HG02852 (cell line): Measurements from ENCODE around the gene COL20A1.

Source experiments
- ATAC-seq: cut with Tn5 transposase; IDR thresholded peaks from one replicate; pipeline ENCODE4 v1.9.1; 2021; ENCODE audit warnings: mild to moderate bottlenecking, moderate library complexity; ENCODE audit not compliant: unreplicated experiment

Gene COL20A1

GRCh38 chr20:63277466-63278272 lies 15.3 kb upstream of the COL20A1 start:
- ATAC-seq = no peak

- no peak for ATAC-seq
These were observed 14.3 kb upstream of the COL20A1 start for GRCh38 chr20:63278661-63279060.

DNA sequence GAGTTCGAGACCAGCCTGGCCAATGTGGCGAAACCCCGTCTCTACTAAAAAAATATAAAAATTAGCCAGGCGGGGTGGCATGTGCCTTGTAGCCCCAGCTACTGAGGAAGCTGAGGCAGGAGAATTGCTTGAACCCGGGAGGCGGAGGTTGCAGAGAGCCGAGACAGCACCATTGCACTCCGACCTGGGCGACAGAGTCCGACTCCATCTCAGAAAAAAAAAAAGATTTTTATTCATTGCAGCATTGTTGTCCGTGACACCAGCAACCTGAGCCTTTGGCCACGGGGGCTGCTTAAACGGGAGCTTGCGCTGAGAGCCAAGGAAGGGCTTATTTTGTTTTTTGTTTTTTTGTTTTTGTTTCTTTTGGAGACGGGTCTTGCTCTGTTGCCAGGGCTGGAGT lies 13.1 kb upstream of the COL20A1 start:
- ATAC-seq = no peak

GRCh38 chr20:63280371-63280770 lies 12.6 kb upstream of the COL20A1 start:
- ATAC-seq = no peak

DNA sequence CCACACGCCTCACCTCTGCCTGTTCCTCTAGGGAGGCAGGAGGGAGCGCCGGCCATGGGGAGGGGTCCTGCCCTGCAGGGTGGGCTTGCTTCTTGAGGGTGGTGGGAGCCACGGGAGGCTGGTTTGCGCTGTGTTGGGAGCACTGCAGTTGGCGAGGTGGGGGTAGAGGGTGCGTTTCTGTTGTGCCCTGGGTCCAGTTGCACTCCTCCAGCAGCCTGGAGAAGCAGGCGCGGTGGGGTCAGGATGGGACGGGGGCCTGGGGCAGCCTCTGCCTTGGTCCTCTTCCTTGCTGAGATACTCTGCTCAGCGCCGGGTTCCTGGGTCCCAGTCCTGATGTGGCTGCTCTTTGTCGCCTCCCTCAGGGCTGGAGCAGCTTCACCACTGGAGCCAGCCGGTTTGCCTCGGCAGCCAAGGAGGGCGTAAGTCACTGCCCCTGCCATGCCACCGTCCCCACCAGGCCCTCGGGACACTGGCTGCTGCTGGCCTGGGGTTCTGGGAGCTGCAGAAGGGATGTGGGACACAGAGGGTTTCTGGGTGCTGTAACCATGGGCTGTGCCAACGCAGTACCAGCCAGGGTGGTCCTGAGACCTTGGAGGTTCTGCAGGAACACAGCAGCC lies 11.9 kb upstream of the COL20A1 start:
- no peak for ATAC-seq

GRCh38 chr20:63281742-63282665 lies 11.0 kb upstream of the COL20A1 start:
- ATAC-seq = no peak

- ATAC-seq = no peak
These were observed 10.0 kb upstream of the COL20A1 start for GRCh38 chr20:63282946-63283345.

GRCh38 chr20:63283397-63284082 lies 9.4 kb upstream of the COL20A1 start:
- ATAC-seq = no peak

DNA sequence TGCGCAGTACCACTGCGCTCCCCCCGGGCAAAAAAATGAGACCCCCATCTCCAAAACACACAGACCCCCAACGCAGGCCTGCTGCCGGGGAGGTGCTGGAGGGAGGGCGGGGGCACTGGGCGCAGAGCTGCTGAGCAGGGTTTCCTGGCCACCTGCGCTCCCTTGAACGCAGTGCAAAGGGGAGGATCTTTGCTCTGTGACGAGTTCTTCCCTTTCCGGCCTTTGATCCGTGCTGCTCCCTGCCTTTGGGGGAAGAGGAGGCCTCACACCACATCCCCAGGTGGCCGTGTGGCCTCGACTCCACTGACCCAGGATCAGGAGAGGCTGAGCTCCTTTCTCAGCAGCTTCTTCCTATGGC lies 8.9 kb upstream of the COL20A1 start:
- no peak for ATAC-seq

- ATAC-seq = no peak
These were observed 8.4 kb upstream of the COL20A1 start for GRCh38 chr20:63284544-63284949.

GRCh38 chr20:63284981-63285524 lies 7.9 kb upstream of the COL20A1 start:
- ATAC-seq = no peak

GRCh38 chr20:63285636-63286615 lies 7.1 kb upstream of the COL20A1 start:
- no peak for ATAC-seq

GRCh38 chr20:63286781-63287696 lies 5.9 kb upstream of the COL20A1 start:
- ATAC-seq = no peak

- ATAC-seq = no peak
These were observed 5.0 kb upstream of the COL20A1 start for GRCh38 chr20:63287697-63288580.

- no peak for ATAC-seq
These were observed 4.3 kb upstream of the COL20A1 start for GRCh38 chr20:63288581-63289251.

DNA sequence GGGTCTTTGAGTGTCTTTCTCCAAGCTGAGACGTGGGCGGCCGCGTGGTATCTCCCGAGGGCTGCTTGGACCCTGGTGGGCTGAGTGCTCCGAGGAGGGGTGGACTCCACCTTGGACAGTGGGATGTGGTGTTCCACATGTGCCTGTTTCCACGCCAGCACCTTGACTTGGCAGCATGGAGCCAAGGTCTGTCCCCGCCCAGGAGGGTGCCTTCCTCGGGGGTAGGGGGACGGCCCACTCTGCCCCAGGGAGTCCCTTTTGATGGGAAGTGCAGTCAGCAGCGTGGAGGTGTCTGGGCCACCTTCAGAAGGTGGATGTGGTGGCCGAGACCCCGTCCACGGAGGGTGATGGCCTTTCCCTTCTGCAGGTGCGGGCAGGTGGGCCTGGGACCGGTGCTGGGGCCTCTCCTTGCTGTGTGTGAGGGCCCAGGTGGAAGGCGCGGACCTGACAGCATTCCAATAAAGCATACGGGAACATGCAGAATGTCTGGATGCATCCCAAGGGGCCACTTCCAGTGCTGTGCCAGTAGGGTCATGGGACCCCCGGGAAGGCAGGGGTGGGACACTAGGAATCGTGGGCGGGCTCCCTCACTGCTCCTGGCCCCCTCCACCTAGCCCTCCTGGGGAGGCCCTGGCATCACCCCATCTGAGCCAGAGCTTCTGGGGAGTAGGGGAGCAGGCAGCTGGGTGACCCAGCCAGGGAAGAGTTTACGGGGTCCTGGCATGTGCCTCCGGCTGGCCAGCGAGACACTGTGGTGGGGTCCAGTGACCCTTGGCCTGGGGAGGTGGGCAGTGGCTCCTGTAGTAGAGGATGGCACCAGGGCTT lies 3.5 kb upstream of the COL20A1 start:
- ATAC-seq = no peak
